Suprapubic skin (tissue), 3 donors: ENCODE data around the gene EMC6.

ENCODE experiments used
- CTCF ChIP-seq, 2 donors: fragments of 200-600 bp in 1 of 2; fragments of 450-650 bp in 1 of 2; sonication (generic) in 1 of 2; IDR thresholded peaks; one replicate each; pipeline ENCODE4 v1.5.1; 2016 to 2019; ENCODE audit warnings: antibody characterized with exemption in 2 of 2, mild to moderate bottlenecking in 1 of 2, moderate library complexity in 1 of 2
- POLR2A ChIP-seq, 2 donors: fragments of 450-650 bp; IDR thresholded peaks; one replicate each; pipeline ENCODE4 v1.6.1; 2017; ENCODE audit warnings: antibody characterized with exemption in 2 of 2, mild to moderate bottlenecking in 2 of 2, moderate library complexity in 2 of 2

- TF ChIP-seq CTCF (IDR thresholded peaks at IDR 0.05): no peak
- no peak for TF ChIP-seq POLR2A (IDR thresholded peaks at IDR 0.05)
Measured at GRCh38 chr17:3643889-3644349, 24.7 kb upstream of the EMC6 start.
